ENCODE data around the gene GTSF1L.

Gene GTSF1L

DNA sequence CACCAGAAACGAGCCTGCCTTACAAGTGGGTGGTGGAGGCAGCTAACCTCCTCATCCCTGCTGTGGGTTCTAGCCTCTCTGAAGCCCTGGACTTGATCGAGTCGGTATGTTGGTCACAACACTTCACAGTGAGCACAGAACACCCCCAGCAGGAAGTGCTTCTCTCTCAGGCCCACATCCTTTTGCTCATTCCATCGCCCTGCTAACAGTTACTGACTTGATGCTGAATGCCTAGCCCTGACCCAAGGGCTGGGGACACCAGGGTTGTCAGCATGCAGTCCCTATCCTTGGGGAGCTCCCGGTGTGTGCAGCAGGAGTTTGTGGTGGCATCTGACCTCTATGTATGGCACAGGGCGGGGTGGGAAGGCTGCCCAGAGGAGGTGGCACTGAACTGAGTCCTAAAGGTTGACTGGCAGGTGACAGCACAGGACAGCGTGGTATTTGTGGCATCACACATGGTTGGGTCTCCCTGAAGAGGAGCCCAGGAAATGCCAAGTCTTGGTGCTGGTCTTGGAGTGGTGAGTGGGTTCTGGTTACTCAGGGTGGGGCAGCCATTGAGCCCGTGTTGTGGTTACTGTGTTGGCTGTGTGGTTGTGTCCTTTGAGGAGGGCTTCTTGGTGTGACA is 26.7 kb downstream of the GTSF1L start:
- TF ChIP-seq, protein P1, sequence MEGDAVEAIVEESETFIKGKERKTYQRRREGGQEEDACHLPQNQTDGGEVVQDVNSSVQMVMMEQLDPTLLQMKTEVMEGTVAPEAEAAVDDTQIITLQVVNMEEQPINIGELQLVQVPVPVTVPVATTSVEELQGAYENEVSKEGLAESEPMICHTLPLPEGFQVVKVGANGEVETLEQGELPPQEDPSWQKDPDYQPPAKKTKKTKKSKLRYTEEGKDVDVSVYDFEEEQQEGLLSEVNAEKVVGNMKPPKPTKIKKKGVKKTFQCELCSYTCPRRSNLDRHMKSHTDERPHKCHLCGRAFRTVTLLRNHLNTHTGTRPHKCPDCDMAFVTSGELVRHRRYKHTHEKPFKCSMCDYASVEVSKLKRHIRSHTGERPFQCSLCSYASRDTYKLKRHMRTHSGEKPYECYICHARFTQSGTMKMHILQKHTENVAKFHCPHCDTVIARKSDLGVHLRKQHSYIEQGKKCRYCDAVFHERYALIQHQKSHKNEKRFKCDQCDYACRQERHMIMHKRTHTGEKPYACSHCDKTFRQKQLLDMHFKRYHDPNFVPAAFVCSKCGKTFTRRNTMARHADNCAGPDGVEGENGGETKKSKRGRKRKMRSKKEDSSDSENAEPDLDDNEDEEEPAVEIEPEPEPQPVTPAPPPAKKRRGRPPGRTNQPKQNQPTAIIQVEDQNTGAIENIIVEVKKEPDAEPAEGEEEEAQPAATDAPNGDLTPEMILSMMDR (IDR thresholded peaks at IDR 0.05; ENCODE audit: low read depth, low read length) = no peak
- no peak overlapping the region for H3K4me3 ChIP-seq (ENCODE audit: low read depth, low read length)

DNA sequence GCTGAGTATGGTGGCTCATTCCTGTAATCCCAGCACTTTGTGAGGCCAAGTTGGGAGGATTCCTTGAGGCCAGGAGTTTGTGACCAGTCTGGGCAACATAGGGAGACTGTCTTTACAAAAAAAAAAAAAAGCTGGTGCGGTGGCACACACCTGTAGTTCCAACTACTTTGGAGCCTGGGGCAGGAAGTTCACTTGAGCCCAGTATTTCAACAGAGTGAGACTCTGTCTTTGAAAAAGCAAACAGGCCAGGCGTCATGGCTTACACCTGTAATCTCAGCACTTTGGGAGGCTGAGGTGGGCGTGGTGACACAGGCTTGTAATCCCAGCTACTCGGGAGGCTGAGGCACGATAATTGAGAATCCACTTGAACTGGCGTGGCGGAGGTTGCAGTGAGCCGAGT is 31.2 kb downstream of the GTSF1L start:
- TF ChIP-seq, protein P1 (IDR thresholded peaks at IDR 0.05; ENCODE audit: low read depth, low read length) = no peak
- H3K4me3 ChIP-seq (ENCODE audit: low read depth, low read length) = no peak overlapping the region

DNA sequence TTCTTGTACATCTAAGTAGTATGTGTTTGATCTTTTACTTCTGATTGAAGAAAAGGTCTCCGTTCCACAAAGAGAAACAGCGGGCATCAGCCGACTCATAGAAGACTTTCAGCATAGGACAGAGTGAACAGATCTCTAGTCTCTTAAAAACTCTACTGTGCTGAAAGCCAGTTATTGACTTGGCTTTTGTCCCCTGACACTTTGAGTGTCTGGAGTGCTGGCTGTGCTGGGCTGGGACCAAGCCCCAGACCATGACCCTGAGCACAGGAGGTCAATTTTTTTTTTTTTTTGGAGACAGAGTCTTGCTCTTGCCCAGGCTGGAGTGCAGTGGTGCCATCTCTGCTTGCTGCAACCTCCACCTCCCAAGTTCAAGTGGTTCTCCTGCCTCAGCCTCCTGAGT is 32.0 kb downstream of the GTSF1L start:
- TF ChIP-seq, protein P1 (IDR thresholded peaks at IDR 0.05; ENCODE audit: low read depth, low read length) = no peak
- H3K4me3 ChIP-seq (ENCODE audit: low read depth, low read length) = no peak overlapping the region

DNA sequence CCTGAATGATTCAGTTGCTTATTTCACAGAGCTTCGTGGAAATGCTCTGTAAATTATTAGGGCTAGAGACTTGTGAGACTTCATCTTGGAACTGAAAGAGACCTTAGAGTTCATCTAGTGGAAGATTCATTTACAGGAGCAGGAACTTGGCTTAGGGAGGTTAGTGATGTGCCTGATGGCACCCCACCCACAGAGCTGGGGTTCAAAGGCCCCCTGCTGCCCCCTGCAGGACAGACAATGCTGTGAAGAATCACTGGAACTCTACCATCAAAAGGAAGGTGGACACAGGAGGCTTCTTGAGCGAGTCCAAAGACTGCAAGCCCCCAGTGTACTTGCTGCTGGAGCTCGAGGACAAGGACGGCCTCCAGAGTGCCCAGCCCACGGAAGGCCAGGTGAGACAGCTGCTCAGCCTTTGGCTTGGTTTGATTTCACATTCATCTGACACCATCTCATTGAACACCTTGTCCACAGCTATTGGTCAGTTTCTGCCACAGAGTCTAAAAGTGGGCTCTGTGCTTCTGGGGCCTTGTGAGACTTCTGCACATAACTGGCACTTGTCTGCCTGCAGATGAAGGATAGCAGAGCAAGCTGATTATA is 34.8 kb downstream of the GTSF1L start:
- H3K4me3 ChIP-seq (ENCODE audit: low read depth, low read length) = no peak overlapping the region
- TF ChIP-seq, protein P1 (IDR thresholded peaks at IDR 0.05; ENCODE audit: low read depth, low read length) = peak; percentile 73

DNA sequence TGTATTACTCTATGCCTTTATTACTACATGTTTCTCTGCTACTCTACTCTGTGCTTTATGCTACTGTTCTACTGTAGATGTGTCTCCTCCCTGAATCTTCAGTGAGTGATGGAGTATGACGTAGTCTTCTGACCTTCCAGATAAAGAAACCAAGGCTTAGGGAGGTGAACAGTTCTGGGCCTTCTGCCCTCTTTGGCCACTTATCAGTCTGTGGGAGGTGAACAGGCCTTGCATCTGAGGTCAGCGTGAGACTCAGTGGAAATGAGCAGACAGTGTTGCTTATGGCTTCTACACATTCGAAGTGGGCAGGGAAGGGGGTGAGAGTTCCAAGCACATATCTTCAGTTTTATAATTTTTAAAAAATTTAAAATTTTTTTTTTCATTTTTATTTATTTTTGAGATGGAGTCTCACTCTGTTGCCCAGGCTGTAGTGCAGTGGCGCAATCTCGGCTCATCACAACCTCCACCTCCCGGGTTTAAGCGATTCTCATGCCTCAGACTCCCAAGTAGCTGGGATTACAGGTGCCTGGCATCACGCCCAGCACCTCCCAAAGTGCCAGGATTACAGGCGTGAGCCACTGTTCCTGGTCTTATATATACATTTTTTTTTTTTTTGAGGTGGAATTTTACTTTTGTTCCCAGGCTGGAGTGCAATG is 35.7 kb downstream of the GTSF1L start:
- TF ChIP-seq, protein P1 (IDR thresholded peaks at IDR 0.05; ENCODE audit: low read depth, low read length) = no peak
- H3K4me3 ChIP-seq (ENCODE audit: low read depth, low read length) = no peak overlapping the region

DNA sequence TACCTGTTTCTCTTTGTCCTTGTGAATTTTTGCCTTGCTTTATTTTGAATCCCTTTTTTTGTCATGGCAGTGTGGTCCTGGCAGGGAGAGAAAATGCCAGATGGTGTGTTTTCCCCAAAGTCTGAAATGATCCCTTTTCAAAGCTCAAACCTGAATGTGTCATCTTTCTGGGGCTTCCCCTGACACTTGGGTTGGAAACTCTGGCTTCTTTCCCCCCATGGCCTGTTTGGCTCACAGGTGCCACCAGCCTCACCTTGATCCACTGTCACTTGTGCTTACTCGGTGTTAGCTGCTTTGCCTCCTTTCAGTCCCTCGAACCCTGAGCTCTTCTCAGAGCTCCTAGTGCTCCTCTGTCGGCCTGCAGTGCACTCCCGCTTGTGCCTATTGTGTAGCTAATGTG is 37.6 kb downstream of the GTSF1L start:
- H3K4me3 ChIP-seq (ENCODE audit: low read depth, low read length) = no peak overlapping the region
- TF ChIP-seq, protein P1 (IDR thresholded peaks at IDR 0.05; ENCODE audit: low read depth, low read length) = no peak

DNA sequence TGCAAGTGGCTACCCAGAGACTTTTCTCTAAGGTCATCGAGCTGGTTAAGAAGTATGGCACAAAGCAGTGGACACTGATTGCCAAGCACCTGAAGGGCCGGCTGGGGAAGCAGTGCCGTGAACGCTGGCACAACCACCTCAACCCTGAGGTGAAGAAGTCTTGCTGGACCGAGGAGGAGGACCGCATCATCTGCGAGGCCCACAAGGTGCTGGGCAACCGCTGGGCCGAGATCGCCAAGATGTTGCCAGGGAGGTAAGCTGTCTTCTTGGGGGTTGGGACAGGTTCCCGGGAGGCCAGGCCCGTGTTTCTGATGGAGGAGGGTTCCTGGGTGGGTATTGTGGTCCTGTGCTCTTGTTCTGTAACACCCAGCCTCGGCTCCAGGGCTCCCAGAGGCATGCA is 40.0 kb downstream of the GTSF1L start:
- TF ChIP-seq, protein P1 (IDR thresholded peaks at IDR 0.05; ENCODE audit: low read depth, low read length) = no peak
- no peak overlapping the region for H3K4me3 ChIP-seq (ENCODE audit: low read depth, low read length)
